ENCODE results near the gene GRM7. TPM values are rescaled to one million over a fixed set of nuclear protein-coding genes. Genes with fewer than 3 reads are reported as not detected.

Gene GRM7
- total RNA-seq, 2 experiments from 2014 or later, result not detected

DNA sequence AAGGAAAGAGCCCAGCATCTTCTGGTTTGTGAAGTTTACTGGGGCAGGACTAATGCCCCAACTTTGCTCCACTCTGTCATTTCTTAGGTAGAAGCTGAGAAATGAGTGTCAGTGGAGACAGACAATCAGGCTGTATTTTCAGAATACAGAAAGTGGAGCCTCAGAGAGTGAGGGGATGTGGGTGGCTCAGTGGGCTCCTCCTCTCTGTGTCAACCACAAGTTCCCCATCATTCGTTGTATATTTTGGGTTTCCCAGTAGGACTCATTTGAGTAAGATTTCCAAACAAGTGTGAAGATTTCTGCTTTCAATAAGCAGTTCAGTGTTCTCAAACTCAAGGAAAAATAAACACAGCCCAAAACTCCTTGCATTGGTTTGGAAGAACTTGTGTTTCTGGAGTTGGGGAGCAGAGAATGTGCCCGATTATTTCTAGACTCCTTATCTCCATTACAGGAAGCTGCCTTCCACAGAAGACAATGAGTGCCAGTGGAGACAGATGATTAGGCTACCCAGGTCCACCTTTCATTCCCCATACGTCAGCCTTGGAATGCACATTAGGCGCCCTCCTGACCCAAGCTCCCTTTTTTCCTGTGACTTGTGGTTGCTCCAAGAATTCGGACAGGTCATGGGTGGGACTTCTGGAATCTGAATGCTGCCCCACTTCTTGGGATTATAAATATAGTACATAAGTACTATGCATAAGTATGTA lies 848.6 kb downstream of the GRM7 start:
- no peak for ATAC-seq (ENCODE audit: poor library complexity)

DNA sequence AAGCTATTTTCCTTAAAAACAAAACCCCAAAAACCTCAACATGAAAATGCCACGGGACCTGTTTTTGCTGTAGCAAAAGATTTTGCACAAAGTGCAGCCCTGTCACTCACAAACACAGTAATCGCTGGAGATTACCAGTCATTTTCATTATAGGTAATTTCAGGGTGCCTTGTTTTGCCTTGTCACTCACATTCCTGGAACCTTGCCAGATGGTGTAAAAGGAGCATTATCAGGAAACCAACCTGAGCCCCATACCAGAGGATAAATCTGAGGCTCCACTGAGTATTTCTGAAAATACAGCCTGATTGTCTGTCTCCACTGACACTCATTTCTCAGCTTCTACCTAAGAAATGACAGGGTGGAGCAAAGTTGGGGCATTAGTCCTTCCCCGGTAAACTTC lies 849.4 kb downstream of the GRM7 start:
- ATAC-seq (ENCODE audit: poor library complexity) (no peak), DNase-seq (no peak)
- Mint-ChIP-seq H3K27ac (no peak overlapping the region), H3K4me3 (no peak overlapping the region), H3K27me3 (no peaks in the 10 kb centered on the region), H3K9me3 (no peaks in the 10 kb centered on the region), H3K4me1 (ENCODE audit: low read depth) (peaks cover 4% of the 10 kb centered on the region), H3K36me3 (ENCODE audit: low read depth) (no peaks in the 10 kb centered on the region)
- ChIA-PET CTCF (no interaction called here), POLR2A (no interaction called here)
- Histone ChIP-seq H3K4me1 (ENCODE audit: insufficient read depth, low read length) (no peaks in the 10 kb centered on the region), H3K36me3 (ENCODE audit: insufficient read depth, low read length) (no peaks in the 10 kb centered on the region), H3K27me3 (ENCODE audit: control insufficient read depth in 1 of 2, insufficient read depth in 2 of 2, low read length in 2 of 2) (no peaks in the 10 kb centered on the region), H3K27ac (ENCODE audit: low read depth in 1 of 2, low read length in 2 of 2) (no peak overlapping the region), H3K4me3 (ENCODE audit: low read length) (no peak overlapping the region), H3K9me3 (ENCODE audit: control insufficient read depth in 1 of 2, insufficient read depth in 1 of 2, low read length in 2 of 2) (no peaks in the 10 kb centered on the region)
- TF ChIP-seq, protein P1, sequence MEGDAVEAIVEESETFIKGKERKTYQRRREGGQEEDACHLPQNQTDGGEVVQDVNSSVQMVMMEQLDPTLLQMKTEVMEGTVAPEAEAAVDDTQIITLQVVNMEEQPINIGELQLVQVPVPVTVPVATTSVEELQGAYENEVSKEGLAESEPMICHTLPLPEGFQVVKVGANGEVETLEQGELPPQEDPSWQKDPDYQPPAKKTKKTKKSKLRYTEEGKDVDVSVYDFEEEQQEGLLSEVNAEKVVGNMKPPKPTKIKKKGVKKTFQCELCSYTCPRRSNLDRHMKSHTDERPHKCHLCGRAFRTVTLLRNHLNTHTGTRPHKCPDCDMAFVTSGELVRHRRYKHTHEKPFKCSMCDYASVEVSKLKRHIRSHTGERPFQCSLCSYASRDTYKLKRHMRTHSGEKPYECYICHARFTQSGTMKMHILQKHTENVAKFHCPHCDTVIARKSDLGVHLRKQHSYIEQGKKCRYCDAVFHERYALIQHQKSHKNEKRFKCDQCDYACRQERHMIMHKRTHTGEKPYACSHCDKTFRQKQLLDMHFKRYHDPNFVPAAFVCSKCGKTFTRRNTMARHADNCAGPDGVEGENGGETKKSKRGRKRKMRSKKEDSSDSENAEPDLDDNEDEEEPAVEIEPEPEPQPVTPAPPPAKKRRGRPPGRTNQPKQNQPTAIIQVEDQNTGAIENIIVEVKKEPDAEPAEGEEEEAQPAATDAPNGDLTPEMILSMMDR (IDR thresholded peaks at IDR 0.05), result no peak
- intact Hi-C loops (cut with DNase I, micrococcal nuclease), result no loop called here

More for the DNA sequence above, 848.6 kb downstream of the GRM7 start:
- Histone ChIP-seq H3K27me3 (ENCODE audit: control insufficient read depth in 1 of 2, insufficient read depth in 2 of 2, low read length in 2 of 2) (no peaks in the 10 kb centered on the region), H3K4me1 (ENCODE audit: insufficient read depth, low read length) (no peaks in the 10 kb centered on the region), H3K4me3 (ENCODE audit: low read length) (no peak overlapping the region), H3K27ac (ENCODE audit: low read depth in 1 of 2, low read length in 2 of 2) (no peak overlapping the region), H3K36me3 (ENCODE audit: insufficient read depth, low read length) (no peaks in the 10 kb centered on the region), H3K9me3 (ENCODE audit: control insufficient read depth in 1 of 2, insufficient read depth in 1 of 2, low read length in 2 of 2) (no peaks in the 10 kb centered on the region)
- no peaks in the 10 kb centered on the region for H3K27me3 Mint-ChIP-seq
- no peaks in the 10 kb centered on the region for H3K36me3 Mint-ChIP-seq (ENCODE audit: low read depth)
- no peak overlapping the region for H3K4me3 Mint-ChIP-seq
- ChIA-PET POLR2A (no interaction called here), CTCF (no interaction called here)
- peaks cover 4% of the 10 kb centered on the region for H3K4me1 Mint-ChIP-seq (ENCODE audit: low read depth)
- H3K27ac Mint-ChIP-seq, result no peak overlapping the region
- no peak for DNase-seq
- TF ChIP-seq, protein P1 (IDR thresholded peaks at IDR 0.05), result no peak
- intact Hi-C loops (cut with DNase I, micrococcal nuclease), result no loop called here
- no peaks in the 10 kb centered on the region for H3K9me3 Mint-ChIP-seq

DNA sequence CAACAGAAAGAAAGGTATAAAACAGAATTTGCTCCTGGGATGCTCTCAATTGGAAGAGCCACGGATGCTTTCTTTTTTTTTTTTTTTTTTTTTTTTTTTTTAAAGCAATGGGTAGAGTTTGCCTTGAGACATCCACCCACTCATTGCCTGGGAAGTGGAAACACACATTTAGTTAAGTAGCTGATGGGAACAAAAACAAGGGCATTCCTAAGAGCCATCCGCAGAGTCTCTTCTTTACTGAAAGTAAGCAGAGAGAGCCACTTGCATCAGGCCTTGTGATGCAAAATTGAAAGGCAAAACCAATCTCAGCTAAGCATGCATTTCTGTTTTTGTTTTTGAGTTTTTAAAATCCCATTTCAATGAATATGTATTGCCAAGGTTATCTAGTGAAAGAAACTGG lies 852.8 kb downstream of the GRM7 start:
- Histone ChIP-seq H3K9me3 (ENCODE audit: control insufficient read depth in 1 of 2, insufficient read depth in 1 of 2, low read length in 2 of 2) (no peaks in the 10 kb centered on the region), H3K27me3 (ENCODE audit: control insufficient read depth in 1 of 2, insufficient read depth in 2 of 2, low read length in 2 of 2) (no peaks in the 10 kb centered on the region), H3K4me3 (ENCODE audit: low read length) (no peak overlapping the region), H3K36me3 (ENCODE audit: insufficient read depth, low read length) (no peaks in the 10 kb centered on the region), H3K4me1 (ENCODE audit: insufficient read depth, low read length) (no peaks in the 10 kb centered on the region), H3K27ac (ENCODE audit: low read depth in 1 of 2, low read length in 2 of 2) (no peak overlapping the region)
- no peaks in the 10 kb centered on the region for H3K36me3 Mint-ChIP-seq (ENCODE audit: low read depth)
- ATAC-seq (ENCODE audit: poor library complexity) (no peak), DNase-seq (no peak)
- ChIA-PET CTCF (no interaction called here), POLR2A (no interaction called here)
- TF ChIP-seq, protein P1 (IDR thresholded peaks at IDR 0.05), result no peak
- H3K4me3 Mint-ChIP-seq, result no peak overlapping the region
- no peaks in the 10 kb centered on the region for H3K27me3 Mint-ChIP-seq
- H3K27ac Mint-ChIP-seq, result no peak overlapping the region
- intact Hi-C loops (cut with DNase I, micrococcal nuclease), result no loop called here
- no peaks in the 10 kb centered on the region for H3K4me1 Mint-ChIP-seq (ENCODE audit: low read depth)
- H3K9me3 Mint-ChIP-seq, result no peaks in the 10 kb centered on the region
